Neural cell (in vitro differentiated cells): ENCODE measurements around the gene FANCC.

Experiments used
- CTCF ChIP-seq: fragments of 450-650 bp; IDR thresholded peaks from 2 replicates; pipeline ENCODE4 v1.5.1; 2014; ENCODE audit warnings: antibody characterized with exemption, mild to moderate bottlenecking, moderate library complexity; ENCODE audit not compliant: poor library complexity, severe bottlenecking
- POLR2AphosphoS5 ChIP-seq: IDR thresholded peaks from 2 replicates; pipeline ENCODE4 v1.6.1; 2012

GRCh38 chr9:95201206-95201605, 116.3 kb downstream of the FANCC start:
- no peak for TF ChIP-seq POLR2AphosphoS5
- no peak for TF ChIP-seq CTCF
